ENCODE measurements around the gene SLIT3.

Gene SLIT3

GRCh38 chr5:168878135-168878745 lies 422.7 kb downstream of the SLIT3 start:
- no peak for DNase-seq

- no peak for DNase-seq
Observed at GRCh38 chr5:168877132-168877892, 423.6 kb downstream of the SLIT3 start.

GRCh38 chr5:168876419-168876818 lies 424.5 kb downstream of the SLIT3 start:
- no peak for DNase-seq

GRCh38 chr5:168875832-168876231 lies 425.1 kb downstream of the SLIT3 start:
- DNase-seq, result no peak

- DNase-seq, result no peak
Observed at GRCh38 chr5:168874713-168875380, 426.1 kb downstream of the SLIT3 start.

- no peak for DNase-seq
Observed at GRCh38 chr5:168872246-168872645, 428.7 kb downstream of the SLIT3 start.

- DNase-seq, result no peak
Observed at GRCh38 chr5:168870910-168871309, 430.0 kb downstream of the SLIT3 start.

GRCh38 chr5:168869615-168870227 lies 431.2 kb downstream of the SLIT3 start:
- DNase-seq, result no peak

- no peak for DNase-seq
Observed at GRCh38 chr5:168867241-168867640, 433.7 kb downstream of the SLIT3 start.

GRCh38 chr5:168865968-168866367 lies 435.0 kb downstream of the SLIT3 start:
- DNase-seq, result no peak

- DNase-seq, result no peak
Observed at GRCh38 chr5:168863021-168863420, 437.9 kb downstream of the SLIT3 start.

- no peak for DNase-seq
Observed at GRCh38 chr5:168860503-168860902, 440.4 kb downstream of the SLIT3 start.

- no peak for DNase-seq
Observed at GRCh38 chr5:168860081-168860480, 440.9 kb downstream of the SLIT3 start.

GRCh38 chr5:168859471-168859870 lies 441.5 kb downstream of the SLIT3 start:
- no peak for DNase-seq

- no peak for DNase-seq
Observed at GRCh38 chr5:168858994-168859393, 441.9 kb downstream of the SLIT3 start.

- DNase-seq, result no peak
Observed at GRCh38 chr5:168858371-168858770, 442.6 kb downstream of the SLIT3 start.

- DNase-seq, result no peak
Observed at GRCh38 chr5:168853972-168854371, 447.0 kb downstream of the SLIT3 start.

GRCh38 chr5:168852329-168852728 lies 448.6 kb downstream of the SLIT3 start:
- no peak for DNase-seq

GRCh38 chr5:168851902-168852321 lies 449.0 kb downstream of the SLIT3 start:
- DNase-seq, result no peak

- DNase-seq, result no peak
Observed at GRCh38 chr5:168850683-168851082, 450.3 kb downstream of the SLIT3 start.

GRCh38 chr5:168848569-168848968 lies 452.4 kb downstream of the SLIT3 start:
- no peak for DNase-seq

GRCh38 chr5:168847511-168848073 lies 453.3 kb downstream of the SLIT3 start:
- no peak for DNase-seq

GRCh38 chr5:168844922-168845296 lies 456.0 kb downstream of the SLIT3 start:
- DNase-seq, result no peak

Data from activated CD4-positive, alpha-beta T cell treated with anti-CD3 and anti-CD28 coated beads for 48 hours (primary cell).